ENCODE measurements around the gene SORCS2. TPM values are rescaled to one million over a fixed set of nuclear protein-coding genes. Genes with fewer than 3 reads are reported as not detected.

SORCS2 gene
- total and polyA plus RNA-seq, 2 of the 4 experiments (the other 2 are of a cell fraction): 0.36 to 0.62 TPM

DNA sequence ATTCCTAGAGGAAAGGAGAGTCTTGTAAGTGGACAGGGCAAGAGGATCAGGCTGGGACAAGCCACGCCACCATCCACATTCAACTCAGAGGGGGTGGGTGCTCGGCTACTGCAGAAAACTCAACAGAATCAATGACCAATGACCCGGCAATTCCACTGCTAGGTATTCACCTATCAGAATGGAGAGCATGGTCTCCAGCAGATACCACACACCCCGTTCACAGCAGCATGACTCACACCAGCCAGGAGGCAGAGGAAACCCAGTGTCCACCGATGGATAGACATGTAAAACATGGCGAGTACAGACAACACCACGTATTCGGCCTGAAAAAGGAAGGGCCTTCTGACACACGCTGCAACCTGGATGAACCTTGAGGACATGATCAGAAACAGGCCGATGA is 571.5 kb downstream of the SORCS2 start:
- peak overlapping the region; percentile 47 for H2AFZ ChIP-seq (replicated peaks; ENCODE audit: low read length, poor library complexity)
- H4K91ac ChIP-seq (ENCODE audit: insufficient read depth, low read depth, low read length): no peak overlapping the region
- no peaks in the 10 kb centered on the region for H3K27me3 ChIP-seq (ENCODE audit: control insufficient read depth, insufficient read depth, low read length)
- H3K18ac ChIP-seq (ENCODE audit: low read depth, low read length): no peak overlapping the region
- H2BK120ac ChIP-seq (ENCODE audit: low read depth, low read length): no peak overlapping the region
- ATAC-seq (ENCODE audit: low read depth): peak; percentile 65
- CTCF ChIA-PET: no interaction called here
- WGBS, 2 experiments (ENCODE audit: extremely low coverage in 2 of 2, insufficient read length in 1 of 2): 84% methylated on average over 8 of the region's 10 CpGs; no CpG with 5 or more reads in 1 of the 2 experiments
- no peak overlapping the region for H2BK20ac ChIP-seq (ENCODE audit: low read depth, low read length)
- intact Hi-C loops (cut with micrococcal nuclease) (no loop called here), in situ Hi-C loops (cut with MboI; ENCODE audit: low sequenced_read_pairs) (loop anchor here (10.0 kb wide), 1 partner anchor 221 kb away; no protein-coding TSS in a partner anchor), dilution Hi-C loops (cut with HindIII; ENCODE audit: low sequenced_read_pairs, unreplicated experiment) (no loop called here)
- H3K4me1 ChIP-seq (ENCODE audit: control insufficient read depth, insufficient read depth, low read length): peaks cover 4% of the 10 kb centered on the region
- no peak overlapping the region; the same call in 2 of the 3 replicates for H2BK15ac ChIP-seq (ENCODE audit: low read depth, low read length)
- no peak overlapping the region for H2BK5ac ChIP-seq (ENCODE audit: low read depth, low read length, poor library complexity, severe bottlenecking)
- no peak overlapping the region for H3K23ac ChIP-seq (ENCODE audit: low read depth, low read length)
- TF ChIP-seq FOS (IDR thresholded peaks at IDR 0.05; ENCODE audit: low read depth, low read length): peak; percentile 40; the same call in 1 of the 2 replicates
- TF ChIP-seq MXI1 (IDR thresholded peaks at IDR 0.05; ENCODE audit: borderline replicate concordance, low read depth, low read length): no peak
- no TSS peak for BruUV-seq (replicated peaks)
- peaks cover 42 to 82% of the 10 kb centered on the region in 2 experiments; a peak in 3 of 4 replicates for H3K79me1 ChIP-seq (ENCODE audit: low read depth in 1 of 2, low read length in 2 of 2)
- H3K9me1 ChIP-seq (ENCODE audit: insufficient read depth, low read length): peaks cover 15% of the 10 kb centered on the region; the same call in 1 of the 2 replicates
- H3K27ac ChIP-seq (ENCODE audit: insufficient read depth, low read length): no peak overlapping the region
- POLR2A ChIA-PET (ENCODE audit: unreplicated experiment): no interaction called here
- H3K36me3 ChIP-seq (ENCODE audit: control insufficient read depth, insufficient read depth, low read length): peaks cover 88% of the 10 kb centered on the region
- H4K8ac ChIP-seq (ENCODE audit: low read depth in 2 of 2, low read length in 2 of 2): no peak overlapping the region
- H3K56ac ChIP-seq (ENCODE audit: extremely low read depth, insufficient read depth, low read length): no peak overlapping the region
- H3K9ac ChIP-seq (ENCODE audit: low read depth, low read length): no peak overlapping the region
- no peak overlapping the region for H3K14ac ChIP-seq (replicated peaks; ENCODE audit: low read depth, low read length)
- H4K20me1 ChIP-seq (ENCODE audit: insufficient read depth, low read length): peaks cover 57% of the 10 kb centered on the region
- H2AK9ac ChIP-seq (replicated peaks; ENCODE audit: low read depth, low read length, poor library complexity): no peak overlapping the region
- no peak overlapping the region for H3K4me3 ChIP-seq (ENCODE audit: insufficient read depth, low read depth, low read length)
- no peak overlapping the region for H3K4ac ChIP-seq (ENCODE audit: low read depth, low read length)
- H4K5ac ChIP-seq (ENCODE audit: low read depth, low read length): no peak overlapping the region
- DNase-seq: peak; percentile 87
- H3K4me2 ChIP-seq (ENCODE audit: low read depth, low read length): no peak overlapping the region
- H2AK5ac ChIP-seq (ENCODE audit: low read depth, low read length): no peak overlapping the region; the same call in 1 of the 2 replicates
- no peaks in the 10 kb centered on the region for H3K9me3 ChIP-seq (ENCODE audit: control insufficient read depth, insufficient read depth, low read length)
